Neural progenitor cell (in vitro differentiated cells): Measurements from ENCODE around the gene ATAD3B.

ENCODE experiments used
- CTCF ChIP-seq: fragments of 200-600 bp; sonication (generic); IDR thresholded peaks from 2 replicates; pipeline ENCODE4 v1.5.1; 2017; ENCODE audit warnings: antibody characterized with exemption, mild to moderate bottlenecking
- EZH2 ChIP-seq: fragments of 200-600 bp; sonication (generic); IDR thresholded peaks from 2 replicates; pipeline ENCODE4 v1.6.1; 2017; ENCODE audit warnings: antibody characterized with exemption, mild to moderate bottlenecking, moderate library complexity

DNA sequence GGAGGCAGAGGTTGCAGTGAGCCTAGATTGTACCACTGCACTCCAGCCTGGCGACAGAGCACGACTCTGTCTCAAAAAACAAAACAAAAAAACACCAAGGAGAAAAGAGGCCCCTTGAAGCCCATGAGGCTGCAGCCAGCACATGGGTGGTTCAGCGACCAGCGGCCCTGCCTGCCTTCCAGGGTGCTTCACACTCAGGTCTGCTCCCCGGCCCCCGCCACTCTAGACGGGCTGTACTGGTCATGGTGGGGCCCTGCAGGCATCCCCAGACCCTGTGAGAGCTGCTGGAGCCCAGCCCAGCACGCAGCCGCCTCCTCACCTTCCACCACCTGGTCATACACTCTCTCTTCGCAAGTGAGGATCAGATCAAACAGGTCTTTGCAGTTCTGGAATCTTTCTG, 73.0 kb downstream of the ATAD3B start:
- TF ChIP-seq CTCF = no peak
- TF ChIP-seq EZH2 = no peak
